Gastrocnemius medialis (tissue), 4 donors: ENCODE data around the gene GPC6. TPM values are rescaled to one million over a fixed set of nuclear protein-coding genes. Genes with fewer than 3 reads are reported as not detected.

ENCODE experiments used
- ATAC-seq, 2 donors: fragments of 150-250 bp; one replicate each; pipeline ENCODE4 v1.9.1; 2016
- DNase-seq, 2 donors: peaks; one replicate each; pipeline ENCODE4 v3.0.0-alpha.2; 2019
- H3K27ac ChIP-seq, 4 donors: fragments of 200-600 bp; sonication (generic); 1 replicate in 1 of 4; 2 replicates in 3 of 4; pipeline ENCODE4 v1.5.1; 2016 to 2018; ENCODE audit warnings: mild to moderate bottlenecking in 2 of 4, moderate library complexity in 1 of 4
- H3K27me3 ChIP-seq, 3 donors: fragments of 200-600 bp; sonication (generic) in 2 of 3; 1 replicate in 1 of 3; 2 replicates in 2 of 3; pipeline versions ENCODE4 v1.5.1 to v1.6.0; 2016 to 2019; ENCODE audit warnings: mild to moderate bottlenecking in 1 of 3, moderate library complexity in 1 of 3
- H3K36me3 ChIP-seq, 2 donors: fragments of 200-600 bp; sonication (generic) in 1 of 2; one replicate each; pipeline ENCODE4 v1.5.1; 2017 to 2018
- H3K4me1 ChIP-seq, 2 donors: fragments of 200-600 bp; sonication (generic) in 1 of 2; one replicate each; pipeline ENCODE4 v1.5.1; 2016 to 2017; ENCODE audit warnings: mild to moderate bottlenecking in 2 of 2
- H3K4me3 ChIP-seq, 4 donors: fragments of 200-600 bp; sonication (generic) in 3 of 4; 1 replicate in 1 of 4; 2 replicates in 3 of 4; pipeline ENCODE4 v1.5.1; 2016 to 2019; ENCODE audit warnings: mild to moderate bottlenecking in 2 of 4
- H3K9me3 ChIP-seq, 3 donors: fragments of 200-600 bp; sonication (generic) in 2 of 3; 1 replicate in 1 of 3; 2 replicates in 2 of 3; pipeline ENCODE4 v1.5.1; 2016 to 2019
- CTCF ChIP-seq, 5 experiments: fragments of 450-650 bp in 3 of 5; fragments of 200-600 bp in 2 of 5; sonication (generic) in 2 of 5; IDR thresholded peaks in 4 of 5; conservative IDR thresholded peaks in 1 of 5; 1 replicate in 4 of 5; 2 replicates in 1 of 5; pipeline ENCODE4 v1.5.1; 2016 to 2019; ENCODE audit warnings: antibody characterized with exemption in 5 of 5, mild to moderate bottlenecking in 3 of 5, moderate library complexity in 3 of 5
- POLR2A ChIP-seq, 2 donors: fragments of 450-650 bp; IDR thresholded peaks; one replicate each; pipeline ENCODE4 v1.6.1; 2017; ENCODE audit warnings: antibody characterized with exemption in 2 of 2, mild to moderate bottlenecking in 2 of 2, moderate library complexity in 2 of 2
- in situ Hi-C, 4 donors: fragments of 200-750 bp; cut with MboI; loops; one replicate each; pipeline versions ENCODE4 v1.15.0 to v1.8.0; 2017; ENCODE audit warnings: low sequenced_read_pairs in 4 of 4
- intact Hi-C: fragments of 100-400 bp; cut with DNase I; formaldehyde crosslinking; loops from one replicate; pipeline ENCODE4 v1.15.1; 2023; ENCODE audit warnings: low total_unique reads
- total RNA-seq, 4 donors: library from RNA; depleted of rRNA; stranded (reverse); fragments of >200 nt; gene quantifications; one replicate each; pipeline versions ENCODE4 v1.1.0 to v1.2.3, GENCODE V29; 2016

GPC6 gene
- total RNA-seq, 4 donors from 2014 or later = 0.47 to 0.88 (median 0.59) TPM

DNA sequence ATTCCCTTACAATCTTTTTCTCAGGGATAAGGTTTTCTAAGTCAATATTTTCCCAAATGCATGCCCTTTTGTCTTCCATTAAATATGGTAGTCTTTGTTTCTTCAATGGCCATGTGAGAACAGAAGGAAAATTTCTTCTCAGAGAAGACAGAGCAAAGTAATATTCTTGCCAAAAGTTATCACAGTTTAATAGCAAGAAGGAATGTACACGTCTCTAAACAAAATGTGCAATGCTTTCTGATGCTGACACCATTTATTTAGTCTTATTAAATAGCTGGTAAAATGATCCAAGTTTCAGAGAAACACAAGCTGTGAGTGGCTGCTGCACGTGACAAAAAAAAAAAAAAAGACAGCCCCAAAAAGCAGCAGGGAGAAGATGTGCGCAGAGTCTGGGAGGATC lies 542.5 kb downstream of the GPC6 start:
- TF ChIP-seq POLR2A (IDR thresholded peaks at IDR 0.05) = no peak
- no peak for TF ChIP-seq CTCF (IDR thresholded peaks at IDR 0.05 in 4 of 5, conservative IDR thresholded peaks at IDR 0.05 in 1 of 5)

DNA sequence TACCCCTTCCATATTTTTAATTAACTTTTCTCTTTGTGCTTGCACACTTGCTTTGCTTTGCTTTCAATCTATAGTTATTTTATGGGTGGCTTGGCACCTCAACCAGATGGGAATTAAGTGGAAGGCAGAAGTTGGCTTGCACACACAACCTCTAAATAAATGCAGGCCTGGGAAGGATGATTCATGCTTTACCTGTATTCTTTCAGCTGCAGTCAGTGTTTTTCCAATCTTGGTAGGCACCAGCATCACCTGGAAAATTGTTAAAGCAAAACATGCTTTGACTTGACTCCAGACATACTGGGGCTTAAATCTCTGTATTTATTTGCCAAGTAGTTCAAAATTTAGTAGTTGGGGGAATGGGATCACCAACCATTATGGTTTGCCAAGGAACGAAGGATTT lies 543.0 kb downstream of the GPC6 start:
- no peak overlapping the region for H3K27ac ChIP-seq
- H3K9me3 ChIP-seq = no peaks in the 10 kb centered on the region
- H3K4me1 ChIP-seq = no peaks in the 10 kb centered on the region
- intact Hi-C loops (no loop called here), in situ Hi-C loops (no loop called here)
- ATAC-seq (no peak), DNase-seq (no peak)
- H3K36me3 ChIP-seq = no peaks in the 10 kb centered on the region
- no peak overlapping the region for H3K4me3 ChIP-seq
- H3K27me3 ChIP-seq = no peaks in the 10 kb centered on the region
- no peak for TF ChIP-seq CTCF (IDR thresholded peaks at IDR 0.05 in 4 of 5, conservative IDR thresholded peaks at IDR 0.05 in 1 of 5)
- TF ChIP-seq POLR2A (IDR thresholded peaks at IDR 0.05) = no peak

More for the DNA sequence above, 542.5 kb downstream of the GPC6 start:
- ATAC-seq (no peak), DNase-seq (no peak)
- Histone ChIP-seq H3K27me3 (no peaks in the 10 kb centered on the region), H3K9me3 (no peaks in the 10 kb centered on the region), H3K36me3 (no peaks in the 10 kb centered on the region), H3K27ac (no peak overlapping the region), H3K4me3 (no peak overlapping the region), H3K4me1 (no peaks in the 10 kb centered on the region)
- intact Hi-C loops (no loop called here), in situ Hi-C loops (no loop called here)

- H3K4me3 ChIP-seq = no peak overlapping the region
- DNase-seq (no peak), ATAC-seq (no peak)
- no peak for TF ChIP-seq CTCF (IDR thresholded peaks at IDR 0.05 in 4 of 5, conservative IDR thresholded peaks at IDR 0.05 in 1 of 5)
- no peak for TF ChIP-seq POLR2A (IDR thresholded peaks at IDR 0.05)
- no peaks in the 10 kb centered on the region for H3K36me3 ChIP-seq
- H3K4me1 ChIP-seq = no peaks in the 10 kb centered on the region
- no peak overlapping the region for H3K27ac ChIP-seq
- in situ Hi-C loops = no loop called here
- intact Hi-C loops = no loop called here
- H3K9me3 ChIP-seq = no peaks in the 10 kb centered on the region
- no peaks in the 10 kb centered on the region for H3K27me3 ChIP-seq
Observed at GRCh38 chr13:93771227-93771626, 544.6 kb downstream of the GPC6 start.

GRCh38 chr13:93771782-93772181 lies 545.2 kb downstream of the GPC6 start:
- Histone ChIP-seq H3K27ac (no peak overlapping the region), H3K4me3 (no peak overlapping the region), H3K36me3 (no peaks in the 10 kb centered on the region), H3K4me1 (no peaks in the 10 kb centered on the region), H3K27me3 (no peaks in the 10 kb centered on the region), H3K9me3 (no peaks in the 10 kb centered on the region)
- ATAC-seq (no peak), DNase-seq (no peak)
- TF ChIP-seq CTCF (IDR thresholded peaks at IDR 0.05 in 4 of 5, conservative IDR thresholded peaks at IDR 0.05 in 1 of 5) (no peak), POLR2A (IDR thresholded peaks at IDR 0.05) (no peak)
- in situ Hi-C loops = no loop called here
- intact Hi-C loops = no loop called here

GRCh38 chr13:93774506-93774905 lies 547.9 kb downstream of the GPC6 start:
- H3K4me1 ChIP-seq = no peaks in the 10 kb centered on the region
- no peaks in the 10 kb centered on the region for H3K36me3 ChIP-seq
- ATAC-seq (no peak), DNase-seq (no peak)
- TF ChIP-seq POLR2A (IDR thresholded peaks at IDR 0.05) (no peak), CTCF (IDR thresholded peaks at IDR 0.05 in 4 of 5, conservative IDR thresholded peaks at IDR 0.05 in 1 of 5) (no peak)
- no peak overlapping the region for H3K4me3 ChIP-seq
- in situ Hi-C loops = no loop called here
- no peak overlapping the region for H3K27ac ChIP-seq
- H3K9me3 ChIP-seq = no peaks in the 10 kb centered on the region
- intact Hi-C loops = no loop called here
- H3K27me3 ChIP-seq = no peaks in the 10 kb centered on the region
